A673 (cell line): ENCODE data around the gene OR52B6.

Experiments used
- EZH2 ChIP-seq: fragments of 200-600 bp; sonication (generic); IDR thresholded peaks from 2 replicates; pipeline ENCODE4 v1.6.1; 2017; ENCODE audit warnings: borderline replicate concordance, low read depth, mild to moderate bottlenecking, mixed read lengths, antibody characterized with exemption, low read length; ENCODE audit not compliant: poor library complexity, severe bottlenecking
- TF ChIP-seq, protein P1 (sequence below): fragments of 300-800, 200-600 bp; sonication (generic); conservative IDR thresholded peaks from 2 replicates; pipeline ENCODE4 v1.5.1; 2017; ENCODE audit warnings: low read depth, mild to moderate bottlenecking, antibody characterized with exemption, low read length, moderate library complexity, mixed read lengths

DNA sequence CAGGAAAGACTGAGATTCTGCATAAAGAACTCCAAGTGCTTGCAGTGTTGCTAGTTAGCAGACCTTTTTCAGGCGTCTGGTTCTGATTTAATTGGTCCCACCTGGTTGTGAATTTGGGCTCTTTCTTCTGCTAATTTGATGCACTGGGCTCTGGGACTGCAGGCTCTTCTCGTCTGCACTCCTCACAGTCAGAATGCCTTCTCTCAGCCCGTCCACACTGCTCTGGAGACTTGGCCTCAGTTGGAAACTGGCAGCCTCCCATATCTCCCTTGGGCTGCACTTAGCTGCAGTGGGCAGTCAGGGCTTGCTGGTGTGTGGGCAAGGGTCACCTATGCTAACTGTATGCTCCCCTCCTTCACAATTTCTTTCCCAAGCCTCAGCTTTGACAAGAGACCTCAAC lies 17.3 kb downstream of the OR52B6 start:
- TF ChIP-seq, protein P1, sequence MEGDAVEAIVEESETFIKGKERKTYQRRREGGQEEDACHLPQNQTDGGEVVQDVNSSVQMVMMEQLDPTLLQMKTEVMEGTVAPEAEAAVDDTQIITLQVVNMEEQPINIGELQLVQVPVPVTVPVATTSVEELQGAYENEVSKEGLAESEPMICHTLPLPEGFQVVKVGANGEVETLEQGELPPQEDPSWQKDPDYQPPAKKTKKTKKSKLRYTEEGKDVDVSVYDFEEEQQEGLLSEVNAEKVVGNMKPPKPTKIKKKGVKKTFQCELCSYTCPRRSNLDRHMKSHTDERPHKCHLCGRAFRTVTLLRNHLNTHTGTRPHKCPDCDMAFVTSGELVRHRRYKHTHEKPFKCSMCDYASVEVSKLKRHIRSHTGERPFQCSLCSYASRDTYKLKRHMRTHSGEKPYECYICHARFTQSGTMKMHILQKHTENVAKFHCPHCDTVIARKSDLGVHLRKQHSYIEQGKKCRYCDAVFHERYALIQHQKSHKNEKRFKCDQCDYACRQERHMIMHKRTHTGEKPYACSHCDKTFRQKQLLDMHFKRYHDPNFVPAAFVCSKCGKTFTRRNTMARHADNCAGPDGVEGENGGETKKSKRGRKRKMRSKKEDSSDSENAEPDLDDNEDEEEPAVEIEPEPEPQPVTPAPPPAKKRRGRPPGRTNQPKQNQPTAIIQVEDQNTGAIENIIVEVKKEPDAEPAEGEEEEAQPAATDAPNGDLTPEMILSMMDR = no peak
- TF ChIP-seq EZH2 = no peak
